Liver (tissue), 3 donors: ENCODE data around the gene THEMIS.

Experiments
- CTCF ChIP-seq: fragments of 150-350 bp; IDR thresholded peaks from 2 replicates; pipeline ENCODE4 v1.5.1; 2017; ENCODE audit warnings: improper control_type of control experiment, low read depth, low read length; ENCODE audit not compliant: missing input control
- EGR1 ChIP-seq, 2 donors: IDR thresholded peaks; 2 replicates each; pipeline ENCODE4 v1.6.1; 2016 to 2018; ENCODE audit warnings: antibody characterized with exemption in 2 of 2, low read depth in 2 of 2
- JUND ChIP-seq, 2 donors: IDR thresholded peaks; 2 replicates each; pipeline ENCODE4 v1.6.1; 2016; ENCODE audit warnings: antibody characterized with exemption in 2 of 2
- MAX ChIP-seq: IDR thresholded peaks from 2 replicates; pipeline ENCODE4 v1.6.1; 2016; ENCODE audit warnings: antibody characterized with exemption
- RAD21 ChIP-seq, 2 donors: IDR thresholded peaks; 2 replicates each; pipeline ENCODE4 v1.6.1; 2016; ENCODE audit warnings: antibody characterized with exemption in 2 of 2, mild to moderate bottlenecking in 2 of 2
- REST ChIP-seq: IDR thresholded peaks from 2 replicates; pipeline ENCODE4 v1.6.1; 2016; ENCODE audit warnings: antibody characterized with exemption, mild to moderate bottlenecking
- SP1 ChIP-seq: IDR thresholded peaks from 2 replicates; pipeline ENCODE4 v1.6.1; 2018; ENCODE audit warnings: antibody characterized with exemption, mild to moderate bottlenecking
- TAF1 ChIP-seq: conservative IDR thresholded peaks from 2 replicates; pipeline ENCODE4 v1.6.1; 2016; ENCODE audit warnings: antibody characterized with exemption, mild to moderate bottlenecking
- YY1 ChIP-seq: IDR thresholded peaks from 2 replicates; pipeline ENCODE4 v1.6.1; 2016; ENCODE audit warnings: antibody characterized with exemption, mild to moderate bottlenecking
- TF ChIP-seq, protein P1 (sequence below): IDR thresholded peaks from 2 replicates; pipeline ENCODE4 v1.6.1; 2016; ENCODE audit warnings: antibody characterized with exemption
- TF ChIP-seq, protein P2 (sequence below): IDR thresholded peaks from 2 replicates; pipeline ENCODE4 v1.6.1; 2016; ENCODE audit warnings: antibody characterized with exemption
- donor health status: healthy.
- donor health status: healthy.

DNA sequence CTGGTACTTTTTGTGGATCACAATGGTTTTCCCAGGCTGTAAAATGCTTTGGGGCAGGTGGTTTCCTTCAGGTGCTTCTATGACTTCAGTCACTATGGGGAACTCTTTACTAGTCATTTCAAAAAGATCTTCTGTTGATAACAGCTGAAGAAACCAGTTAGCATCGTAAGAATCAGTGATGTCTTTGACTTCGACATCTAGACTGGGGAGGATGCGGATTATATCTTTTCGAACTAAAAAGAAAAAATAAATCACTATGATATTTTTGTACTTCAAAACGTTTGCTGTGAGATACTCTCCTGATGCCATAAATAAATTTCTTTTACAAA lies 87.2 kb downstream of the THEMIS start:
- TF ChIP-seq REST (no peak), CTCF (no peak), TAF1 (no peak), EGR1 (IDR thresholded peaks at IDR 0.05; ENCODE audit: low read depth in 2 of 2) (no peak), JUND (IDR thresholded peaks at IDR 0.05) (no peak), MAX (no peak), RAD21 (IDR thresholded peaks at IDR 0.05) (no peak), YY1 (no peak), SP1 (no peak)
- TF ChIP-seq, protein P1, sequence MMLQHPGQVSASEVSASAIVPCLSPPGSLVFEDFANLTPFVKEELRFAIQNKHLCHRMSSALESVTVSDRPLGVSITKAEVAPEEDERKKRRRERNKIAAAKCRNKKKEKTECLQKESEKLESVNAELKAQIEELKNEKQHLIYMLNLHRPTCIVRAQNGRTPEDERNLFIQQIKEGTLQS: no peak
- TF ChIP-seq, protein P2, sequence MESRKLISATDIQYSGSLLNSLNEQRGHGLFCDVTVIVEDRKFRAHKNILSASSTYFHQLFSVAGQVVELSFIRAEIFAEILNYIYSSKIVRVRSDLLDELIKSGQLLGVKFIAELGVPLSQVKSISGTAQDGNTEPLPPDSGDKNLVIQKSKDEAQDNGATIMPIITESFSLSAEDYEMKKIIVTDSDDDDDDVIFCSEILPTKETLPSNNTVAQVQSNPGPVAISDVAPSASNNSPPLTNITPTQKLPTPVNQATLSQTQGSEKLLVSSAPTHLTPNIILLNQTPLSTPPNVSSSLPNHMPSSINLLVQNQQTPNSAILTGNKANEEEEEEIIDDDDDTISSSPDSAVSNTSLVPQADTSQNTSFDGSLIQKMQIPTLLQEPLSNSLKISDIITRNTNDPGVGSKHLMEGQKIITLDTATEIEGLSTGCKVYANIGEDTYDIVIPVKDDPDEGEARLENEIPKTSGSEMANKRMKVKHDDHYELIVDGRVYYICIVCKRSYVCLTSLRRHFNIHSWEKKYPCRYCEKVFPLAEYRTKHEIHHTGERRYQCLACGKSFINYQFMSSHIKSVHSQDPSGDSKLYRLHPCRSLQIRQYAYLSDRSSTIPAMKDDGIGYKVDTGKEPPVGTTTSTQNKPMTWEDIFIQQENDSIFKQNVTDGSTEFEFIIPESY: no peak
